ENCODE data around the gene MGLL.

MGLL gene

GRCh38 chr3:127747751-127748521 is 74.4 kb downstream of the MGLL start:
- H3K4me1 ChIP-seq, result no peaks in the 10 kb centered on the region
- no peak overlapping the region for H3K27ac ChIP-seq

DNA sequence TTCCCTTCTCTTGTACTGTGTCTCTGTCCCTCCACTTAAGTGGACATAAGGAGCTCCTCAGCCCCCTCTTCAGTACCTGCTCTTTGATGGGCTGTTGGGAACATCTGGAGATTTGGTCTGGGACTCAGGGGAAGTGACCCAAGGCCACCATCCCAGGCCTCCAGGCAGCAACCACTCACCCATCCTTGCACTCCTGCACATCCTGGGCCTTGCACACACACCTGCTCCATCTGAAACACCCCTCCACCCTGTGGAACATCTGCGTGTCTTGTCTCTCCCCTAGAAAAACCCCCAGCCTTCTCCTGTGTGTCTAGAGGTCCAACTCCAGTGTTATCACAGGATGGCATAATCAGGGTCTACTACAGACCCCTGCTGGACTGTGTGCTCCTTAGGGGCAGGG is 75.2 kb downstream of the MGLL start:
- H3K9me3 ChIP-seq (ENCODE audit: control insufficient read depth, low read length), result no peaks in the 10 kb centered on the region
- no peak overlapping the region for H3K4me3 ChIP-seq (ENCODE audit: low read depth, low read length)
- H3K27ac ChIP-seq, result no peak overlapping the region
- no peak overlapping the region for H3K4me2 ChIP-seq (ENCODE audit: low read length)
- H3K79me2 ChIP-seq, result no peaks in the 10 kb centered on the region
- no peaks in the 10 kb centered on the region for H3K36me3 ChIP-seq (ENCODE audit: control insufficient read depth, insufficient read depth, low read length)
- no peak overlapping the region for H2AFZ ChIP-seq
- H3K4me1 ChIP-seq, result no peaks in the 10 kb centered on the region
- H3K27me3 ChIP-seq (ENCODE audit: control insufficient read depth, insufficient read depth, low read length), result no peaks in the 10 kb centered on the region
- no peak for TF ChIP-seq CTCF (IDR thresholded peaks at IDR 0.05)
- H3K9ac ChIP-seq, result no peak overlapping the region

More at GRCh38 chr3:127747751-127748521, 74.4 kb downstream of the MGLL start:
- Histone ChIP-seq H3K4me2 (ENCODE audit: low read length) (no peak overlapping the region), H2AFZ (no peak overlapping the region), H3K9me3 (ENCODE audit: control insufficient read depth, low read length) (no peaks in the 10 kb centered on the region), H3K36me3 (ENCODE audit: control insufficient read depth, insufficient read depth, low read length) (no peaks in the 10 kb centered on the region), H3K9ac (no peak overlapping the region), H3K4me3 (ENCODE audit: low read depth, low read length) (no peak overlapping the region), H3K79me2 (no peaks in the 10 kb centered on the region), H3K27me3 (ENCODE audit: control insufficient read depth, insufficient read depth, low read length) (no peaks in the 10 kb centered on the region)
- TF ChIP-seq CTCF (IDR thresholded peaks at IDR 0.05), result no peak

DNA sequence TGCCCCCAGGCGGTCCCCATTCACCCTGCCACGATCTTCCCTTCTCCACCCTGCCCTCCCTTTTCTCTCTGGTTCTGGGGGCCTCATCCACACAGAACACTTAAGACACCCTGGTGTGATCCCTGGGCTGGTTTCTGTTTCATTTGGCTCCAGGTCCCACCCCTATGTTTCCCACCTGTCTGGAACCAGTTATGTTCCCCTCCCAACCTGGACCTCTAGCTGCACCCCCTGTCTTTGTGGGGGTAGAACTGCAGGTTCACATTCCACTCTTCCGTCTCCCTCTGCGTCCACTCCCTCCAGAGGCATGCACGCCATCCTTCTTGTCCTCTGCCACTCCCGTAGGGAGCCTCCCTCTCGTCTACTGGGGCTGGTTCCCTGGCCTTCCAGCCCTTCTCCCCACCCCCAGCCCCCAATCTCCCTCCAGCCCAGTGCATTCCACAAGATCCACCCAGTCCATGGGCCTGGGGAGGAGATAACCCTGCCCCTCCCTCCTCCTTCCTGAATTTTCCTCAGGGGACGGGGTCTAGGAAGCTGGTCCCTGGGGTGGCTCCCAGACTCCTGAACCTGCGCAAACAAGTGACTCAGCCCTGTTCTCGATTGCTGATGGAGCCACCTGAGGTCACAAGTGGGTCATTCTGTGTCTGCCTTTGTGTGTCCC is 75.8 kb downstream of the MGLL start:
- Histone ChIP-seq H3K79me2 (no peaks in the 10 kb centered on the region), H3K4me2 (ENCODE audit: low read length) (no peak overlapping the region), H3K27me3 (ENCODE audit: control insufficient read depth, insufficient read depth, low read length) (no peaks in the 10 kb centered on the region), H3K4me1 (no peaks in the 10 kb centered on the region), H2AFZ (no peak overlapping the region), H3K27ac (no peak overlapping the region), H3K9me3 (ENCODE audit: control insufficient read depth, low read length) (no peaks in the 10 kb centered on the region), H3K4me3 (ENCODE audit: low read depth, low read length) (no peak overlapping the region), H3K36me3 (ENCODE audit: control insufficient read depth, insufficient read depth, low read length) (no peaks in the 10 kb centered on the region), H3K9ac (no peak overlapping the region)
- no peak for TF ChIP-seq CTCF (IDR thresholded peaks at IDR 0.05)

DNA sequence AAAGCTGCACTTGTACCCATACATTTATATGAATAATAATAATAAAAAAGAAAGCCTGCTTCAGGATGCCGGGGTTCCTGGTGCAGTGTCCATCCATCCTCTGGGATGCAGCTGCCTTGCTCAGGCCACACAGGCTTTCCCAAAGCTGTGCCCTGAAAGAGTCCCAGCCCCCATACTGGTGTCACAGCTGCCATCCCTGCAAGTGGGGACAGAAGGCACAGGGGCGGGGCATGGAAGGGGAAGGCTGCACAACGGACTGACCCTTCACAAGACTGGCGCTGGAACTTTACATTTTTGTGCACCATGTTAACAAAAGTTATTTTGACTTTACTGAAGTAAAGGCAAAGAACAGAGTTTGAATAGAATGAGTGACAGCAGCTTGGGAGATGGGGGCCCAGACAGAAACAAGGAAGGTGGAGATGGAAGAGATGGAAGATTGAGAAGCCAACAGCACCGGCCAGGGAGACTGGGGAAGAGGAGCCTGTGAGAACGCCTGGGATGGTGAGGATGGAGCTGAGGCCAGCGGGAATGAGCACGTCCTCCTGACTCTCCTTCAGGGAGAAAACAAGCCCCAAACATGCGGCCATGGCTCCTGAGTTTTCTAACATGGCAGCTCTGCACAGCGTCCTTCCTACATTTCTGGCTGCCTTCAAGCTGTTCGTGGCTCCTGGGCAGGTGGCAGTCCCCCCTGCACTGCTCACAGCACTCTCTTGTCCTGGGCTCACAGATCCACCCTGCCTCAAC is 76.5 kb downstream of the MGLL start:
- Histone ChIP-seq H3K27ac (no peak overlapping the region), H3K9ac (no peak overlapping the region), H3K4me3 (ENCODE audit: low read depth, low read length) (no peak overlapping the region), H2AFZ (no peak overlapping the region), H3K79me2 (no peaks in the 10 kb centered on the region), H3K4me2 (ENCODE audit: low read length) (no peak overlapping the region), H3K27me3 (ENCODE audit: control insufficient read depth, insufficient read depth, low read length) (no peaks in the 10 kb centered on the region), H3K4me1 (no peaks in the 10 kb centered on the region), H3K9me3 (ENCODE audit: control insufficient read depth, low read length) (no peaks in the 10 kb centered on the region), H3K36me3 (ENCODE audit: control insufficient read depth, insufficient read depth, low read length) (no peaks in the 10 kb centered on the region)
- no peak for TF ChIP-seq CTCF (IDR thresholded peaks at IDR 0.05)
